ENCODE measurements around the gene NCMAP. TPM values are rescaled to one million over a fixed set of nuclear protein-coding genes. Genes with fewer than 3 reads are reported as not detected.
A peak's percentile ranks its signal among the peaks of the same experiment; 100 is the strongest.

The NCMAP gene
- polyA plus RNA-seq, 1 donor (not counting 4 experiments of a cell fraction or from before 2014, with no cell fraction given), result 0.05 TPM

DNA sequence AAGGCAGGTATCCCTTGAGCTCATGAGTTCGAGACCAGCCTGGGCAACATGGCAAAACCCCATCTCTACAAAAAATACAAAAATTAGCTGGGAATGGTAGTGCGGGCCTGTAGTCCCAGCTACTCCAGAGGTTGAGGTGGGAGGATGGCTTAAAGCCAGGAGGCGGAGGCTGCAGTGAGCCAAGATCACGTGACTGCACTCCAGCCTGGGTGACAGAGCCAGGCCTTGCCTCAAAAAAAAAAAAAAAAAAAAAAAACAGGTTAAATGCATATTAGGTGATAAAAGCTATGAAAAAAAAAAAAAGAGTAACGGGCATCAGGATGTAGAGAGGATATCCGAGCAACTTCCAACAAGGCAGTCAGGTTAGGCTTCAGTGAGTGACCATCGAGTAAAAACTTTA, 84.4 kb downstream of the NCMAP start:
- H4K20me1 ChIP-seq (ENCODE audit: control insufficient read depth, extremely low read depth, insufficient read depth, low read length), result peaks cover under 1% of the 10 kb centered on the region
- no peak overlapping the region for H3K9ac ChIP-seq (ENCODE audit: control insufficient read depth, extremely low read depth, insufficient read depth, low read length)
- FAIRE-seq (no peak), DNase-seq (ENCODE audit: low read depth, low spot score) (no peak)
- H3K4me3 ChIP-seq (ENCODE audit: control insufficient read depth in 2 of 3, extremely low read depth in 1 of 3, insufficient read depth in 2 of 3, low read depth in 1 of 3, low read length in 3 of 3), result no peak overlapping the region
- peaks cover 22% of the 10 kb centered on the region for H3K79me2 ChIP-seq (ENCODE audit: control insufficient read depth, insufficient read depth, low read length)
- no peak overlapping the region for H3K4me2 ChIP-seq (ENCODE audit: control insufficient read depth, extremely low read depth, insufficient read depth, low read depth, low read length)
- dilution Hi-C loops (cut with MboI; ENCODE audit: extremely low pct_ligation_motif_present, low sequenced_read_pairs), result no loop called here
- H3K9me3 ChIP-seq (ENCODE audit: control insufficient read depth, low read depth, low read length), result no peaks in the 10 kb centered on the region
- H3K9me1 ChIP-seq (ENCODE audit: control insufficient read depth, extremely low read depth, insufficient read depth, low read length), result no peaks in the 10 kb centered on the region
- TF ChIP-seq, protein P1, sequence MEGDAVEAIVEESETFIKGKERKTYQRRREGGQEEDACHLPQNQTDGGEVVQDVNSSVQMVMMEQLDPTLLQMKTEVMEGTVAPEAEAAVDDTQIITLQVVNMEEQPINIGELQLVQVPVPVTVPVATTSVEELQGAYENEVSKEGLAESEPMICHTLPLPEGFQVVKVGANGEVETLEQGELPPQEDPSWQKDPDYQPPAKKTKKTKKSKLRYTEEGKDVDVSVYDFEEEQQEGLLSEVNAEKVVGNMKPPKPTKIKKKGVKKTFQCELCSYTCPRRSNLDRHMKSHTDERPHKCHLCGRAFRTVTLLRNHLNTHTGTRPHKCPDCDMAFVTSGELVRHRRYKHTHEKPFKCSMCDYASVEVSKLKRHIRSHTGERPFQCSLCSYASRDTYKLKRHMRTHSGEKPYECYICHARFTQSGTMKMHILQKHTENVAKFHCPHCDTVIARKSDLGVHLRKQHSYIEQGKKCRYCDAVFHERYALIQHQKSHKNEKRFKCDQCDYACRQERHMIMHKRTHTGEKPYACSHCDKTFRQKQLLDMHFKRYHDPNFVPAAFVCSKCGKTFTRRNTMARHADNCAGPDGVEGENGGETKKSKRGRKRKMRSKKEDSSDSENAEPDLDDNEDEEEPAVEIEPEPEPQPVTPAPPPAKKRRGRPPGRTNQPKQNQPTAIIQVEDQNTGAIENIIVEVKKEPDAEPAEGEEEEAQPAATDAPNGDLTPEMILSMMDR (optimal IDR thresholded peaks at IDR 0.05 in 1 of 3, IDR thresholded peaks at IDR 0.05 in 1 of 3, conservative IDR thresholded peaks at IDR 0.05 in 1 of 3; ENCODE audit: extremely low read depth in 1 of 3, insufficient read depth in 2 of 3, low read length in 3 of 3), result no peak
- TF ChIP-seq EZH2 (IDR thresholded peaks at IDR 0.05; ENCODE audit: low read length), result no peak
- peaks cover 0 to 5% of the 10 kb centered on the region in 2 experiments for H3K36me3 ChIP-seq (ENCODE audit: control insufficient read depth in 2 of 2, extremely low read depth in 1 of 2, insufficient read depth in 2 of 2, low read length in 2 of 2)
- no peak overlapping the region for H3K27ac ChIP-seq (ENCODE audit: control insufficient read depth, insufficient read depth, low read length)
- H3K27me3 ChIP-seq (ENCODE audit: control insufficient read depth, extremely low read depth, insufficient read depth, low read length), result no peaks in the 10 kb centered on the region
- peaks cover 18% of the 10 kb centered on the region for H3K4me1 ChIP-seq (ENCODE audit: control insufficient read depth, extremely low read depth, insufficient read depth, low read length)
- H2AFZ ChIP-seq (ENCODE audit: control insufficient read depth, low read length), result no peak overlapping the region

DNA sequence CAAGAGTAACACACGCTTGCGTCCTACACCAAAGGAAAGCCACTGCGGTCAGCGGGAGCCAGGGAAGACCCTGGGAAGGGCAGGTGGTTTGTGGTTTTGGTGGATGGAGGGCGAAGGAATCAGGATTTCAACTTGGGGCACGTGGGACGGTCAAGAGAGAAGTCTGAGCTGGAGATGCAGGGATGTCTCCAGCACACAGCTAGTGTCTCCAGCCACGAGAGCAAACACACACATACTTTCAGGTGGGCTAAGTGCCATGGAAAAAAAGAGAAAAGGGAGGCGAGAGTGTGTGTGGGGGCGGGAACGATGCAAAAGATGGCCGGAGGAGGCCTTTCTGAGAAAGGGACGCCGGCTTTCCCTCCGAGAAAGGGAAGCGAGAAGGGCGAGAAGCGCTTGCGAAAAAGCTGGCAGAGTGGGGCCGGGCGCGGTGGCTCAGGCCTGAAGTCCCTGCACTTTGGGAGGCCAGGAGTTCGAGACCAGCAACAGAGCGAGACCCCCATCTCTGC, 85.8 kb downstream of the NCMAP start:
- H3K27ac ChIP-seq (ENCODE audit: control insufficient read depth, insufficient read depth, low read length), result peak overlapping the region; percentile 98
- FAIRE-seq, result no peak

More for the DNA sequence above, 85.8 kb downstream of the NCMAP start:
- peaks cover 6% of the 10 kb centered on the region for H4K20me1 ChIP-seq (ENCODE audit: control insufficient read depth, extremely low read depth, insufficient read depth, low read length)
- no peaks in the 10 kb centered on the region for H3K9me3 ChIP-seq (ENCODE audit: control insufficient read depth, low read depth, low read length)
- H3K9me1 ChIP-seq (ENCODE audit: control insufficient read depth, extremely low read depth, insufficient read depth, low read length), result no peaks in the 10 kb centered on the region
- peak overlapping the region; percentile 62 to 71 (median 68) for H3K4me3 ChIP-seq (ENCODE audit: control insufficient read depth in 2 of 3, extremely low read depth in 1 of 3, insufficient read depth in 2 of 3, low read depth in 1 of 3, low read length in 3 of 3)
- no peak for DNase-seq (ENCODE audit: low read depth, low spot score)
- H2AFZ ChIP-seq (ENCODE audit: control insufficient read depth, low read length), result peak overlapping the region; percentile 27
- H3K79me2 ChIP-seq (ENCODE audit: control insufficient read depth, insufficient read depth, low read length), result peaks cover 35% of the 10 kb centered on the region
- H3K9ac ChIP-seq (ENCODE audit: control insufficient read depth, extremely low read depth, insufficient read depth, low read length), result peak overlapping the region; percentile 98
- peaks cover 2 to 14% of the 10 kb centered on the region in 2 experiments for H3K36me3 ChIP-seq (ENCODE audit: control insufficient read depth in 2 of 2, extremely low read depth in 1 of 2, insufficient read depth in 2 of 2, low read length in 2 of 2)
- H3K4me1 ChIP-seq (ENCODE audit: control insufficient read depth, extremely low read depth, insufficient read depth, low read length), result peaks cover 21% of the 10 kb centered on the region
- TF ChIP-seq, protein P1 (optimal IDR thresholded peaks at IDR 0.05 in 1 of 3, IDR thresholded peaks at IDR 0.05 in 1 of 3, conservative IDR thresholded peaks at IDR 0.05 in 1 of 3; ENCODE audit: extremely low read depth in 1 of 3, insufficient read depth in 2 of 3, low read length in 3 of 3), result no peak
- TF ChIP-seq EZH2 (IDR thresholded peaks at IDR 0.05; ENCODE audit: low read length), result no peak
- H3K27me3 ChIP-seq (ENCODE audit: control insufficient read depth, extremely low read depth, insufficient read depth, low read length), result no peaks in the 10 kb centered on the region
- peak overlapping the region; percentile 90 for H3K4me2 ChIP-seq (ENCODE audit: control insufficient read depth, extremely low read depth, insufficient read depth, low read depth, low read length)
- dilution Hi-C loops (cut with MboI; ENCODE audit: extremely low pct_ligation_motif_present, low sequenced_read_pairs), result no loop called here

Measured in keratinocyte (primary cell).